Measurements from ENCODE around the gene UGT1A9. TPM values are rescaled to one million over a fixed set of nuclear protein-coding genes. Genes with fewer than 3 reads are reported as not detected.
"Not testable (repeated sequence)": the region's sequence is repeated elsewhere in the genome, so short reads cannot be mapped to it uniquely, and the experiment has no call there.

Gene UGT1A9
- total and polyA plus RNA-seq, 4 donors = not detected

DNA sequence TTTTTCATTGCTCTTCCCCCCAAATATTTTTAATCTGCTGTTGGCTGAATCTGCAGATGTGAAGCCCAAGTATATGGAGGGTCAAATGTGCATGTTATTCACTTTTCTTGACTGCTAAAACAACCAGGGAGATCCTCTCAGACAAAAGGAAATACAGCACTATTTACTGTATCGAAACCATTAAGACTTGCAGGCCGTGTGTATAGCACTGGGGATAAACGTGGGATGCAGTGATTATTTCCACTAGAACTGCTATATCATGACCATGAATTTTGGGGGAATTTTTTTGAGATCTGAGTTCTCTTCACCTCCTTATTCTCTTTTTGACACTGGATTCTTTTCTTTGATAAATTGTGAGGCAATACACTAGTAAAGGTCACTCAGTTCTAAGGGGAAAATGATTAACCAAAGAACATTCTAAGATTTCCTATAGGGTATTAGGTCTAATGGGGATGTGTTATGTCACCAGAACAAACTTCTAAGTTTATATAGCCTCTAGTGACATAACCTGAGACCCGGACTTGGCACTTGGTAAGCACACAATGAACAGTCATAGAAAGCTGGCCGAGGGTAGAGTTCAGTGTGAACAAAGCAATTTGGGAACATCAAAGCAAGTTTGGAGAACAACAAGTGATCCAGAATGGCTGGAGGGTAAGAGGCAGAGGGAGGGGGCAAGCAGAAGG lies 73.5 kb downstream of the UGT1A9 start:
- TF ChIP-seq, protein P1, sequence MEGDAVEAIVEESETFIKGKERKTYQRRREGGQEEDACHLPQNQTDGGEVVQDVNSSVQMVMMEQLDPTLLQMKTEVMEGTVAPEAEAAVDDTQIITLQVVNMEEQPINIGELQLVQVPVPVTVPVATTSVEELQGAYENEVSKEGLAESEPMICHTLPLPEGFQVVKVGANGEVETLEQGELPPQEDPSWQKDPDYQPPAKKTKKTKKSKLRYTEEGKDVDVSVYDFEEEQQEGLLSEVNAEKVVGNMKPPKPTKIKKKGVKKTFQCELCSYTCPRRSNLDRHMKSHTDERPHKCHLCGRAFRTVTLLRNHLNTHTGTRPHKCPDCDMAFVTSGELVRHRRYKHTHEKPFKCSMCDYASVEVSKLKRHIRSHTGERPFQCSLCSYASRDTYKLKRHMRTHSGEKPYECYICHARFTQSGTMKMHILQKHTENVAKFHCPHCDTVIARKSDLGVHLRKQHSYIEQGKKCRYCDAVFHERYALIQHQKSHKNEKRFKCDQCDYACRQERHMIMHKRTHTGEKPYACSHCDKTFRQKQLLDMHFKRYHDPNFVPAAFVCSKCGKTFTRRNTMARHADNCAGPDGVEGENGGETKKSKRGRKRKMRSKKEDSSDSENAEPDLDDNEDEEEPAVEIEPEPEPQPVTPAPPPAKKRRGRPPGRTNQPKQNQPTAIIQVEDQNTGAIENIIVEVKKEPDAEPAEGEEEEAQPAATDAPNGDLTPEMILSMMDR (IDR thresholded peaks at IDR 0.05; ENCODE audit: control extremely low read depth, extremely low read depth) = no peak
- no peaks in the 10 kb centered on the region for H3K36me3 ChIP-seq (ENCODE audit: control insufficient read depth in 4 of 4, insufficient read depth in 4 of 4, low read length in 4 of 4)
- no peak for DNase-seq
- peaks cover 0 to 5% (median 0%) of the 10 kb centered on the region in 4 donors for H3K9me3 ChIP-seq (ENCODE audit: control insufficient read depth in 4 of 4, insufficient read depth in 3 of 4, low read length in 3 of 4)
- H3K4me1 ChIP-seq (ENCODE audit: control insufficient read depth in 5 of 5, insufficient read depth in 5 of 5, low read length in 5 of 5) = no peaks in the 10 kb centered on the region
- no peak overlapping the region for H3K27ac ChIP-seq (ENCODE audit: low read depth in 1 of 2, low read length in 1 of 2)
- no peak for ATAC-seq (ENCODE audit: insufficient read depth, low FRiP score)
- 74 to 84% methylated on average over 5 of the region's 5 CpGs for WGBS, 2 donors
- H3K9ac ChIP-seq (ENCODE audit: insufficient read depth in 1 of 2, low read length in 2 of 2) = no peak overlapping the region
- no peaks in the 10 kb centered on the region for H3K27me3 ChIP-seq (ENCODE audit: control insufficient read depth in 3 of 3, insufficient read depth in 3 of 3, low read length in 2 of 3)
- no peak overlapping the region for H3K4me3 ChIP-seq

DNA sequence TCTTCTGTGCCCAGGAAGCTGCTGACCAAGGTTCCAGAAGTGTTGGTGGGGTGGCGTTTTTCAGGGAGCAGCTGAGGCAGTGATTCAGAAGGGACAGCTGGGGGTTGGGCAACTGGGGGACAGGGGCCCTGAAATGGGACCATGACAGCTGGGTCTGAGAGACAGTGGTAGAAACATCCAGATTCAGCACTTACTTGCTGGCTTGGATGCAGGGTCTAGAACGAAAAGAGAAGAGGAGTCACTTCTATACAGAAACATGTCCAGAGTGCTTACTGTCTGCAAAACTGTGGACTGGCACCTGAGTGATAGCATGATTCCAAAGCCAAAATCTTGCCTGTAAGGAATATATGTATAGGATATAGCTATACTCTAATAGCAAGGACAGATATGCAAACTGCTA lies 74.1 kb downstream of the UGT1A9 start:
- H3K4me3 ChIP-seq; H3K4me1 ChIP-seq (ENCODE audit: control insufficient read depth in 5 of 5, insufficient read depth in 5 of 5, low read length in 5 of 5); H3K9ac ChIP-seq (ENCODE audit: insufficient read depth in 1 of 2, low read length in 2 of 2); H3K27me3 ChIP-seq (ENCODE audit: control insufficient read depth in 3 of 3, insufficient read depth in 3 of 3, low read length in 2 of 3); ATAC-seq (ENCODE audit: insufficient read depth, low FRiP score); H3K36me3 ChIP-seq (ENCODE audit: control insufficient read depth in 4 of 4, insufficient read depth in 4 of 4, low read length in 4 of 4); H3K27ac ChIP-seq (ENCODE audit: low read depth in 1 of 2, low read length in 1 of 2); DNase-seq: not testable (repeated sequence)
- H3K9me3 ChIP-seq (ENCODE audit: control insufficient read depth in 4 of 4, insufficient read depth in 3 of 4, low read length in 3 of 4) = peaks cover 0 to 10% (median 2%) of the 10 kb centered on the region in 4 donors
- WGBS, 2 donors = 74 to 88% methylated on average over 2 of the region's 2 CpGs

DNA sequence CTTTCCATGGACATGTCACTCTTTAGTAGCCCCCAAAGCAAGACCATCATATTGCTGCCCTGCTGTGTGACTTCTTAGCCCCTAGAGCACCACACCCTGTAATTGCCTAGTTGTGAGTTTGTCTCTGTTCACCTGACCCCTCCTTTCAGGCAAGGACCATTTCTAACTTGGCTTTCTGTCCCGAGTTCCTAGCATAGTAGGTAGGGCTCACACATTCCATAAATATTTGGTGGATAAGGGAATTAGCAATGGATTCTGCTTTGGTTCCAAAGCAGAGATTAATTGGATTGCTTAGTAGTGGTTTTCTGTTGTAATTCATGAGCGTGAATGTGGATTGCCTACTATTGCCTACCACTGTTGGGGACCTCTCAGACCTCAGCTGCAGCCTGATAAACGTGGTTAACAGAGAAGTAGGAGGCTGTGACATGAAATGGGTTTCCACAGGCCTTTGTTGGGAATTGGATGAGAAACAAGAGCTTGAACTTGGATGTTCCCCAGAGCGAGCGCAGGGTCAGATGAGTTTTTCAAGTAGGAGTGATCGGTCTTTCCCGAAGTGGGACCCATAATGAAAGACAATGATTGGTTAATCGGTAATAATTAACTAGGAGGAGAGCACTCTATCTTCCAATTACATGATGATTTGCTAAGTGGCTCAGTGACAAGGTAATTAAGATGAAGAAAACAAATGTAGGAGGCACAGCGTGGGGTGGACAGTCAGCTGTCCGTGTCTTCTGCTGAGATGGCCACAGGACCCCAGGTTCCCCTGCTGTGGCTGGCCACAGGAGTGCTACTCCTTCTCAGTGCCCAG lies 75.0 kb downstream of the UGT1A9 start:
- DNase-seq = peak in 1 of 3 donors; percentile 1
- 76 to 78% methylated on average over 10 of the region's 10 CpGs for WGBS, 2 donors
- Histone ChIP-seq H3K9ac (ENCODE audit: insufficient read depth in 1 of 2, low read length in 2 of 2) (no peak overlapping the region), H3K27ac (ENCODE audit: low read depth in 1 of 2, low read length in 1 of 2) (no peak overlapping the region), H3K4me1 (ENCODE audit: control insufficient read depth in 5 of 5, insufficient read depth in 5 of 5, low read length in 5 of 5) (no peaks in the 10 kb centered on the region), H3K4me3 (no peak overlapping the region), H3K27me3 (ENCODE audit: control insufficient read depth in 3 of 3, insufficient read depth in 3 of 3, low read length in 2 of 3) (no peaks in the 10 kb centered on the region), H3K9me3 (ENCODE audit: control insufficient read depth in 4 of 4, insufficient read depth in 3 of 4, low read length in 3 of 4) (peaks cover 0 to 12% (median 3%) of the 10 kb centered on the region in 4 donors), H3K36me3 (ENCODE audit: control insufficient read depth in 4 of 4, insufficient read depth in 4 of 4, low read length in 4 of 4) (no peaks in the 10 kb centered on the region)
- ATAC-seq (ENCODE audit: insufficient read depth, low FRiP score) = no peak
- TF ChIP-seq, protein P1 (IDR thresholded peaks at IDR 0.05; ENCODE audit: control extremely low read depth, extremely low read depth) = no peak

DNA sequence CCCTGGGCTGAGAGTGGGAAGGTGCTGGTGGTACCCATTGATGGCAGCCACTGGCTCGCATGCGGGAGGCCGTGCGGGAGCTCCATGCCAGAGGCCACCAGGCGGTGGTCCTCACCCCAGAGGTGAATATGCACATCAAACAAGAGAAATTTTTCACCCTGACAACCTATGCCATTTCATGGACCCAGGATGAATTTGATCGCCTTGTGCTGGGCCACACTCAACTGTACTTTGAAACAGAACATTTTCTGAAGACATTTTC lies 75.5 kb downstream of the UGT1A9 start:
- TF ChIP-seq, protein P1 (IDR thresholded peaks at IDR 0.05; ENCODE audit: control extremely low read depth, extremely low read depth) = no peak
- no peak for ATAC-seq (ENCODE audit: insufficient read depth, low FRiP score)
- Histone ChIP-seq H3K36me3 (ENCODE audit: control insufficient read depth in 4 of 4, insufficient read depth in 4 of 4, low read length in 4 of 4) (no peaks in the 10 kb centered on the region), H3K4me3 (no peak overlapping the region), H3K27ac (ENCODE audit: low read depth in 1 of 2, low read length in 1 of 2) (no peak overlapping the region), H3K4me1 (ENCODE audit: control insufficient read depth in 5 of 5, insufficient read depth in 5 of 5, low read length in 5 of 5) (no peaks in the 10 kb centered on the region), H3K9ac (ENCODE audit: insufficient read depth in 1 of 2, low read length in 2 of 2) (no peak overlapping the region), H3K27me3 (ENCODE audit: control insufficient read depth in 3 of 3, insufficient read depth in 3 of 3, low read length in 2 of 3) (no peaks in the 10 kb centered on the region), H3K9me3 (ENCODE audit: control insufficient read depth in 4 of 4, insufficient read depth in 3 of 4, low read length in 3 of 4) (peaks cover 0 to 12% (median 3%) of the 10 kb centered on the region in 4 donors)
- DNase-seq = no peak
- WGBS, 2 donors = 89 to 97% methylated on average over 6 of the region's 6 CpGs

DNA sequence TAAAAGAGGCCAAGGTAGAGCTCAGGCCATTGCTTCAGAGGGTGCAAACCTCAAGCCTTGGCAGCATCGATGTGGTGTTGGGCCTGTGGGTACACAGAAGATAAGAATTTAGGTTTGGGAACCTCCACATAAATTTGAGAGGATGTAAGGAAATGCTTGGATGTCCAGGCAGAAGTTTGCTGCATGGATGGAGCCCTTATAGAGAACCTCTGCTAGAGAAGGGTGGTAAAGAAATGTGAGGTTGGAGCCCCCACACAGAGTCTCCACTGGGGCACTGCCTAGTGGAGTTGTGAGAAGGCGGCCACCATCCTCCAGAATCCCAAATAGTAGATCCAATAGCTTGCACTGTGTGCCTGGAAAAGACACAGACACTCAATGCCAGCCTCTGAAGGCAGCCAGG lies 79.0 kb downstream of the UGT1A9 start:
- H3K27ac ChIP-seq (ENCODE audit: low read depth in 1 of 2, low read length in 1 of 2); H3K4me3 ChIP-seq; H3K36me3 ChIP-seq (ENCODE audit: control insufficient read depth in 4 of 4, insufficient read depth in 4 of 4, low read length in 4 of 4); ATAC-seq (ENCODE audit: insufficient read depth, low FRiP score); DNase-seq; H3K9ac ChIP-seq (ENCODE audit: insufficient read depth in 1 of 2, low read length in 2 of 2); H3K27me3 ChIP-seq (ENCODE audit: control insufficient read depth in 3 of 3, insufficient read depth in 3 of 3, low read length in 2 of 3); H3K4me1 ChIP-seq (ENCODE audit: control insufficient read depth in 5 of 5, insufficient read depth in 5 of 5, low read length in 5 of 5): not testable (repeated sequence)
- peaks cover 0 to 13% (median 3%) of the 10 kb centered on the region in 4 donors for H3K9me3 ChIP-seq (ENCODE audit: control insufficient read depth in 4 of 4, insufficient read depth in 3 of 4, low read length in 3 of 4)
- 82 to 84% methylated on average over 2 of the region's 2 CpGs for WGBS, 2 donors
